LNCaP clone FGC (cell line): ENCODE data around the gene TJP1.
A peak's percentile ranks its signal among the peaks of the same experiment; 100 is the strongest.

ENCODE experiments used
- DNase-seq: peaks from one replicate; pipeline ENCODE4 v3.0.0-alpha.2; 2011; ENCODE audit warnings: low read depth
- H3K4me3 ChIP-seq: 2 replicates; pipeline ENCODE4 v1.5.1; 2011; ENCODE audit warnings: mild to moderate bottlenecking, low read depth, low read length, control low read depth
- CTCF ChIP-seq: IDR thresholded peaks from 2 replicates; pipeline ENCODE4 v1.5.1; 2012; ENCODE audit warnings: mild to moderate bottlenecking; ENCODE audit not compliant: control insufficient read depth, insufficient read depth; ENCODE audit errors: extremely low read depth

TJP1 gene

DNA sequence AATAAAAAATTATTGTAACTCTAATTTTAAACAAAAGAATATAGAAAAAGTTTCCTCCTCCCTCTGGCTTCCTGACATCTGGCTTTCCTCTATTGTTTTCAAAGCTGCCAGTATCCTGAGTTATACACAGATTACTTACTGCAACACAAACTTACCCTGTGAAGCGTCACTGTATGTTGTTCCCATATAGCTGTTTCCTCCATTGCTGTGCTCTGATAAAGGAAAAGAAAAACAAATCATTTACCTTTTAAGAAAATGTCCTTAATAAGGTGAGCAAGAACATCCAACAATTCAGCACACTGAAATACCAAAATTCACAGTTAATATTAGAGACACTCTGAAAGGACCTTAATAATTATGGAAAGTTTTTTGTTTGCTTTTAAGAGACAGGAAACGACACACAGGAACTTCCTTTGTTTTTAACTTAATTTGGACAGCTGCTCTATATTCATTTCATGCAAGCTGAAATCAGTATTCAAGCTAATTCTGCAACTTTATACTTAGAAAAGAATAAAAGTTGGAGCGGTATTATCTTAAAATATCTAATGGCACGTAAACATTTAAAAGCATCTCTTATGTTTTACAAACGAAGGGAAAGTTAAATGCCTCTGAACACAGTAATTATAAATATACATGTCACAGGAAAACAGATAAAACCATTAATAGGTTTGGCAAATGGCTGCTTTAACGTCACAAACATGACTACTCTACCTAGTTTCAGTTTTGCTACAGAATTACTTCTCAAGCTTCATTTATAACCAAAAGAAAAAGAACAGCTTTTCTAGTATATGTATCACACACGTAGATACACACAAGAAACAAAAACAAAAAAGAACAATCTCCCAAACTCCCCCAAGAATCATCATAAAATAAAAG is 21.5 kb downstream of the TJP1 start:
- H3K4me3 ChIP-seq: peak overlapping the region; percentile 17; the same call in 1 of the 2 replicates
- DNase-seq: no peak
- no peak for TF ChIP-seq CTCF

- TF ChIP-seq CTCF: no peak
- DNase-seq: no peak
- no peak overlapping the region for H3K4me3 ChIP-seq
Observed at GRCh38 chr15:29799859-29800258, 22.4 kb downstream of the TJP1 start.

DNA sequence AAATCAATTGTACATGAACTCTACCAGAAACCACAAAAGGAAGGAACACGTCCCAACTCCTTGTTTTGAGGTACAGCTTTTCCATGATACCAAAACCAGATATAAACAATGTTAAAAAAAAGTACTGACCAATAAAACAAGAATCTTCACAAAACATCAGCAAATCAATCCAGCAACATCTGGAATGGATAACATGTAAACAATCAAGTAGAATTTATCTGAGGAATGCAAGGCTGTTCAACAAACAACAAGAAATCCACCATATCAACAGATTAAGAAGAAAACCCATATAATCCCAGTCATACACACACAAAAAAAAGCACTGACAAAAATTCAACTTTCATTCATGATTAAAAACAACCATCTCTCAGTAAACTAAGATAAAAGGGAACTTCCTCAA is 26.7 kb downstream of the TJP1 start:
- no peak for TF ChIP-seq CTCF
- no peak for DNase-seq
- no peak overlapping the region for H3K4me3 ChIP-seq

DNA sequence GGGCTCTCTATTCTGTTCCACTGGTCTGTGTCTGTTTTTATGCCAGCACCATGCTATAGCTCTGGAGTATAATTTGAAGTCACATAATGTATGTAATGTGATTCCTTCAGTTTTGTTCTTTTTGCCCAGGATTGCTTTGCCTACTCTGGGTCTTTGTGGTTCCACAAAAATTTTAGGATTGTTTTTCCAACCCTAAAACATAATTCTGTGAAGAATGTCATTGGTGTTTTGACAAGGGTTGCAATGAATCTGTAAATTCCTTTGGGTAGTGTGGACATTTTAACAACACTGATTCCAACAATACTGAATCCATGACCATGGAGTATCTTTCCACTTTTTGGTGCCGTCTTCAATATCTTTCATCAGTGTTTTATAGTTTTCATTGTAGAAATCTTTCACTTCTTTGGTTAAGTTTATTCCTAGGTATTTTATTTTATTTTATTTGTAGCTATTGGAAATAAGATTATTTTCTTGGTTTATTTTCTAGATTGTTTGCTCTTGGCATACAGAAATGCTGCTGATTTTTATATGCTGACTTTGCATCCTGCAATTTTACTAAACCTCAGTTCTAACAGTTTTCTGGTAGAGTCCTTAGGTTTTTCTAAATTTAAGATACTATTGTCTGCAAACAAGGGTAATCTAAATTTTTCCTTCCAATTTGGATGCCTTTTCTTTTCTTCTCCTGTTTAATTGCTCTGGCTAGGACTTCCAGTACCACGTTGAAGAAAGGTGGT is 29.7 kb downstream of the TJP1 start:
- TF ChIP-seq CTCF: no peak
- no peak overlapping the region for H3K4me3 ChIP-seq
- no peak for DNase-seq

DNA sequence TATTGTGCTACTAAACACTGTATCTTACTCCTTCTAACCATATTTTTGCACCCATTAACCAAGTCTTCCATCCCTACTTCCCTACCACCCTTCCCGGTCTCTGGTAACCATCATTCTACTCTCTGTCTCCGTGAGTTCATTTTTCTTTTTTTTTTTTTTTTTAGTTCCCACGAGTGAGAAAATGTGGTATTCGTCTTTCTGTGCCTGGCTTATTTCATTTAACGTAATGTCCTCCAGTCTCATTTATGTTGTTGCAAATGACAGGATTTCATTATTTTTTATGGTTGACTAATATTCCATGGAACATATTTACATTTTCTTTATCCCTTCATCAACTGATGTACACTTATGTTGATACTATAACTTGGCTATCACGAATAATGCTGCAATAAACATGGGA is 31.7 kb downstream of the TJP1 start:
- no peak for DNase-seq
- no peak overlapping the region for H3K4me3 ChIP-seq
- TF ChIP-seq CTCF: no peak

DNA sequence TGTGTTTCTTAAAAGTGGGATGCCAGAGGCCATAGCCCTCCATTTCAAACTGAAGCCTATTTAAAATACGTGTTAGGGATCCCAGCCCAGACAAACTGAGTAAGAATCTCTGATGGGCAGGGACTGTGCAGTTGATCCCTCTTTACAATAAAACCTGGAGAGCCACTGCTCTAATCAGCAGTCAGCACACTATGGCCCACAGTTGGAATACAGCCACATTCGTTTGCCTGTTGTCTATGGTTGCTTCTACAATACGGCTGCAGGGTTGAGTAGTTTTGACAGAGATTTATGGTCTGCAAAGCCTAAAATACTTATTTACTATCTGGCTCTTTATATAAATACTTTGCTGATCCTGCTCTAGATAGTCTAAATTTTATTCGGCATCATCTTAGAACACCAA is 32.4 kb downstream of the TJP1 start:
- H3K4me3 ChIP-seq: no peak overlapping the region
- no peak for DNase-seq
- no peak for TF ChIP-seq CTCF
